HFFc6 (cell line): Measurements from ENCODE around the gene AP1AR. TPM values are rescaled to one million over a fixed set of nuclear protein-coding genes. Genes with fewer than 3 reads are reported as not detected.

Experiments used
- DNase-seq: peaks from one replicate; pipeline ENCODE4 v3.0.0-alpha.2; 2018
- H3K27ac Mint-ChIP-seq: 2 replicates; pipeline ENCODE4 v1.8.0; 2020; ENCODE audit warnings: mild to moderate bottlenecking, mixed read lengths
- H3K27me3 Mint-ChIP-seq: 2 replicates; pipeline ENCODE4 v1.8.0; 2021; ENCODE audit warnings: mild to moderate bottlenecking, moderate library complexity, mixed read lengths; ENCODE audit not compliant: insufficient read depth
- H3K36me3 Mint-ChIP-seq: 2 replicates; pipeline ENCODE4 v1.8.0; 2021; ENCODE audit warnings: low read depth, mixed read lengths
- H3K4me1 Mint-ChIP-seq: 2 replicates; pipeline ENCODE4 v1.8.0; 2020; ENCODE audit warnings: low read depth, mixed read lengths
- H3K4me3 Mint-ChIP-seq: 2 replicates; pipeline ENCODE4 v1.8.0; 2020; ENCODE audit warnings: mild to moderate bottlenecking, moderate library complexity, mixed read lengths
- H3K9me3 Mint-ChIP-seq: 2 replicates; pipeline ENCODE4 v1.8.0; 2020; ENCODE audit warnings: mild to moderate bottlenecking, mixed read lengths
- CTCF ChIP-seq: fragments of 200-600 bp; sonication (generic); IDR thresholded peaks from 2 replicates; pipeline ENCODE4 v1.5.0; 2021; ENCODE audit warnings: antibody characterized with exemption, mild to moderate bottlenecking
- long read RNA-seq: library from polyadenylated mRNA; unstranded; transcript quantifications from one replicate; pipeline ENCODE4 v2.0.0, GENCODE V29; 2019
- total RNA-seq, 6 experiments: library from RNA; stranded (reverse); fragmentation: NEBNext Ultra II Directional; extraction: Animal tissue kit (Norgen Biotek cat#: 25700); gene quantifications; 2 replicates in 1 of 6; 3 replicates in 5 of 6; pipeline ENCODE4 v1.2.3, GENCODE V29; 2021

The AP1AR gene
- total RNA-seq = 10 to 100 TPM in 5 of 6 experiments, 1 to 10 TPM in 1; 8.7 to 15.6 (median 11.4) TPM
- long read RNA-seq, transcript AP1AR-201 (10 exons, 2,902 nt) = major isoform, 14 of 24 reads
- long read RNA-seq, partial matches to known transcripts = 4 of 24 reads
- long read RNA-seq, other reads (novel, unspliced or antisense) = 5 of 24 reads

GRCh38 chr4:112231779-112232713 lies at the start of gene AP1AR:
AP1AR (plus strand) TSS chr4:112231787; CDS start chr4:112232092, 305 bp downstream.
- no peaks in the 10 kb centered on the region for H3K27me3 Mint-ChIP-seq
- H3K9me3 Mint-ChIP-seq = no peaks in the 10 kb centered on the region
- peak; percentile 49 for TF ChIP-seq CTCF
- DNase-seq = peak; percentile 58
- H3K4me3 Mint-ChIP-seq = peak within 1 kb of the TSS; percentile 96
- peaks cover 33% of the 10 kb centered on the region for H3K4me1 Mint-ChIP-seq
- no peaks in the 10 kb centered on the region for H3K36me3 Mint-ChIP-seq
- H3K27ac Mint-ChIP-seq = peak within 1 kb of the TSS; percentile 98

- Mint-ChIP-seq H3K27ac (no peak overlapping the region), H3K27me3 (no peaks in the 10 kb centered on the region), H3K36me3 (no peaks in the 10 kb centered on the region), H3K9me3 (no peaks in the 10 kb centered on the region), H3K4me1 (peaks cover 7% of the 10 kb centered on the region; the same call in 1 of the 2 replicates), H3K4me3 (no peak overlapping the region)
- DNase-seq = no peak
- no peak for TF ChIP-seq CTCF
Measured at GRCh38 chr4:112182604-112183003, 49.0 kb upstream of the AP1AR start.

GRCh38 chr4:112183252-112183651 lies 48.3 kb upstream of the AP1AR start:
- H3K27me3 Mint-ChIP-seq = no peaks in the 10 kb centered on the region
- H3K9me3 Mint-ChIP-seq = no peaks in the 10 kb centered on the region
- no peaks in the 10 kb centered on the region for H3K36me3 Mint-ChIP-seq
- no peak overlapping the region for H3K4me3 Mint-ChIP-seq
- H3K27ac Mint-ChIP-seq = no peak overlapping the region
- TF ChIP-seq CTCF = no peak
- peaks cover 7% of the 10 kb centered on the region; the same call in 1 of the 2 replicates for H3K4me1 Mint-ChIP-seq
- no peak for DNase-seq

GRCh38 chr4:112184438-112184837 lies 47.1 kb upstream of the AP1AR start:
- no peak for TF ChIP-seq CTCF
- Mint-ChIP-seq H3K27ac (no peak overlapping the region), H3K36me3 (no peaks in the 10 kb centered on the region), H3K4me3 (no peak overlapping the region), H3K4me1 (no peaks in the 10 kb centered on the region), H3K27me3 (no peaks in the 10 kb centered on the region), H3K9me3 (no peaks in the 10 kb centered on the region)
- no peak for DNase-seq

- H3K27ac Mint-ChIP-seq = no peak overlapping the region
- no peaks in the 10 kb centered on the region; the same call in 1 of the 2 replicates for H3K4me1 Mint-ChIP-seq
- DNase-seq = no peak
Measured at GRCh38 chr4:112185334-112185733, 46.3 kb upstream of the AP1AR start.

More at GRCh38 chr4:112185334-112185733, 46.3 kb upstream of the AP1AR start:
- no peak overlapping the region for H3K4me3 Mint-ChIP-seq
- no peaks in the 10 kb centered on the region for H3K36me3 Mint-ChIP-seq
- no peaks in the 10 kb centered on the region for H3K9me3 Mint-ChIP-seq
- no peaks in the 10 kb centered on the region for H3K27me3 Mint-ChIP-seq
- no peak for TF ChIP-seq CTCF
